Choroid plexus epithelial cell (primary cell): Measurements from ENCODE around the gene RAB31.

Source experiments
- DNase-seq: peaks from one replicate; pipeline ENCODE4 v3.0.0-alpha.2; 2010; ENCODE audit warnings: low read depth
- H3K4me3 ChIP-seq: 2 replicates; pipeline ENCODE4 v1.5.1; 2011; ENCODE audit warnings: low read depth, mild to moderate bottlenecking, control low read depth, low read length, moderate library complexity
- CTCF ChIP-seq: conservative IDR thresholded peaks from 2 replicates; pipeline ENCODE4 v1.5.1; 2011; ENCODE audit warnings: low read depth, mild to moderate bottlenecking, control low read depth, inconsistent platforms, low read length, moderate library complexity

The RAB31 gene

GRCh38 chr18:9788140-9788539 is 80.0 kb downstream of the RAB31 start:
- no peak for DNase-seq
- TF ChIP-seq CTCF, result no peak
- H3K4me3 ChIP-seq, result no peak overlapping the region

GRCh38 chr18:9788860-9789259 is 80.8 kb downstream of the RAB31 start:
- H3K4me3 ChIP-seq, result no peak overlapping the region
- DNase-seq, result no peak
- TF ChIP-seq CTCF, result no peak

GRCh38 chr18:9790261-9790660 is 82.2 kb downstream of the RAB31 start:
- H3K4me3 ChIP-seq, result no peak overlapping the region
- TF ChIP-seq CTCF, result no peak
- no peak for DNase-seq

GRCh38 chr18:9791991-9792390 is 83.9 kb downstream of the RAB31 start:
- no peak overlapping the region for H3K4me3 ChIP-seq
- DNase-seq, result no peak
- TF ChIP-seq CTCF, result no peak

- no peak overlapping the region for H3K4me3 ChIP-seq
- no peak for DNase-seq
- TF ChIP-seq CTCF, result peak; percentile 65
Observed at GRCh38 chr18:9792565-9793245, 84.6 kb downstream of the RAB31 start.

GRCh38 chr18:9796011-9796410 is 87.9 kb downstream of the RAB31 start:
- H3K4me3 ChIP-seq, result no peak overlapping the region
- TF ChIP-seq CTCF, result no peak
- DNase-seq, result no peak

- no peak for DNase-seq
- TF ChIP-seq CTCF, result no peak
- H3K4me3 ChIP-seq, result no peak overlapping the region
Observed at GRCh38 chr18:9796935-9797549, 88.9 kb downstream of the RAB31 start.
